K562 treated with DMSO at 1 percent for 4 hours (cell line): Measurements from ENCODE around the gene PACSIN3. TPM values are rescaled to one million over a fixed set of nuclear protein-coding genes. Genes with fewer than 3 reads are reported as not detected.

Source experiments
- total RNA-seq: library from RNA; unstranded; fragments of 300-600 nt; gene quantifications from 2 replicates; pipeline ENCODE4 v1.2.3, GENCODE V29; 2022; ENCODE audit not compliant: insufficient read depth

Gene PACSIN3
- total RNA-seq: 5.1 and 7.0 TPM in 2 replicates

DNA sequence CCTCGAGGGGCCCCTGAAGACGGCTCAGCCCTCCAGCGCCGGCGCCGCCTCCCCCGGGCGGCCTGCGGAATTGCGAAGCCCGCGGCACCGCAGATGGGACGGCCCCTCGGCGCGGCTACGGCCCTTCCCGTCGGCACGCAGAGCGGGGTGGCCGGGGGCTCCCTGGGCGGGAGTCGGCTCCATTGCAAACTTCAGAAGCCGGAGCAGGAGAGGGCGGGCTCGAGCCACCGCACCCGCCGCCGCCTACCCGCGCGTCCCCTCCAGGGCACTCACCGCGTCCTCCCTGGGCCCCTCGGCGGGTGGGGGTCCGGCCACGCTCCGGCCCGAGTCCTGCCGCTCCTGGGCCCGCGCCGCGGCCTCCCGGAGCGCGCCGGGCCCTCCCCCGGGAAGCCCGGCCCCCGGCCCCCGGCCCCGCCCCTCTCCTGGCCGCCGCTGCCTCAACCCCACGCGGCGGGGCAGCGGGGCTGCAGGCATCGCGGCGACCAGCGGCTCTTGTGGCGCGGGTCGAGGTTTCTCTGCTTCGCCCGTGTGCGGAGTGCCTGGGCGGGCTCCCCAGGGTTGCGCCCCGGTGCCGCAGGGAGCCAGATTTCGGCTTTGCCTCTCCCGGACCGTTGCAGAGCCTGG, at the start of gene PACSIN3:
Gene PACSIN3 (minus strand): TSS at position 359 of the 624 bp plus-strand sequence. CDS start 3,707 bp downstream, outside the sequence.

DNA sequence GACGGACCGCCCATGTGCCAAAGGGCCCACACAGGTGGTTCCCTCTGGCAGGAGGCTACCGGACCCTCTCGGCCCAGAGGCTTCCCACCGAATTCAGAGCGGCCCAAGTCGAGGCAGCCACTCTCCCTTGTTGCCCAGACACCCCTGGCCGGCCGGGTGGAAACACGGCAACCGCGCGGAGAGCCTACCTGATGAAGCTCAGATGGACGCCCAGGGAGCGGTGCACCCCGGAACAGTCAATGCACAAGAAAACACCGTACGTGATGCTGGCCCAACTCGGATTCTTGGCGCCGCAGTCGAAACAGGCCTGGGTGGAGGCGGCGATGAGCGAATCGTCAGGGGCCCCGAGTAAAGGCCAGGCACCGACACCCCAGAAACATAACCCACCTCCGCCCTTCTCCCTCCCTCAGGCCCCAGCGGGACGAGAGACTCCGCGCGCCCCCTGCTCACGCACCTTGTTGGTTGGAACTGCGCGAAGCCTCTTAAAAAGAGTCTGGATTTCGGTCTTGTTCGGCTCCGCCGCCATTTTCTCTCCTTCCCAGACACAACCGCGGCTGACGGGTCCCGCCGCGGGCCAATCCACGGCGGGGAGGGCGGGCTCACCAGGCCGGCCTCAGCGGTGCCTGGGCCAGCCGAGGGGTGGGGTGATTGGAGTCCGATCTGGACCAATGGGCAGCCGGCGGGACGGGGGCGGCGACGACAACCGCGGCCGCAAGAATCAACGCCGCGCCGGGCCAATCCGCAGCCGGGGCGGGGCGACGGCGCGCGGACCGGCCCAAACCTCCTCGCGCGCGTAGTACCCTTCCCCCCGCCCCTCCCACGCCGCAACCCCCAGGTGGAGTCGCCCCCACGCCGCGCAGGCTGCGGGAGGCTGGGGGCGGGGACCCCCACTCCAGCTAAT, 9.7 kb downstream of the PACSIN3 start, which contains the start of gene ARFGAP2:
Gene ARFGAP2 (minus strand): TSS at position 552 of the 901 bp plus-strand sequence. CDS start 26 bp downstream, at position 526.

Other genes with a start within 250 kb of the PACSIN3 start
- gene CSTPP1, start 249.7 kb downstream of the PACSIN3 start, total RNA-seq: 15.5 and 22.9 TPM in 2 replicates
- gene ARFGAP2, start 9.6 kb downstream of the PACSIN3 start, total RNA-seq: 65.4 and 97.1 TPM in 2 replicates
- 12.1 and 15.4 TPM in 2 replicates for gene DDB2, start 28.5 kb upstream of the PACSIN3 start, total RNA-seq
- gene ACP2, start 62.4 kb upstream of the PACSIN3 start, total RNA-seq: 20.0 and 26.4 TPM in 2 replicates
- gene NR1H3, start 71.6 kb upstream of the PACSIN3 start, total RNA-seq: 16.8 and 20.0 TPM in 2 replicates
- gene MADD, start 83.7 kb upstream of the PACSIN3 start, total RNA-seq: 43.1 and 57.8 TPM in 2 replicates
- not detected in 2 replicates for gene MYBPC3, start 166.3 kb upstream of the PACSIN3 start, total RNA-seq
- 88.6 and 115 TPM in 2 replicates for gene SPI1, start 192.1 kb upstream of the PACSIN3 start, total RNA-seq
- 19.1 and 32.3 TPM in 2 replicates for gene SLC39A13, start 222.2 kb upstream of the PACSIN3 start, total RNA-seq
- 226 and 257 TPM in 2 replicates for gene PSMC3, start 240.0 kb upstream of the PACSIN3 start, total RNA-seq